ENCODE measurements around the gene ACP7. TPM values are rescaled to one million over a fixed set of nuclear protein-coding genes. Genes with fewer than 3 reads are reported as not detected.

Gene ACP7
- total and polyA plus RNA-seq, 2 donors (not counting 1 experiment from before 2014, with no cell fraction given), result not detected

DNA sequence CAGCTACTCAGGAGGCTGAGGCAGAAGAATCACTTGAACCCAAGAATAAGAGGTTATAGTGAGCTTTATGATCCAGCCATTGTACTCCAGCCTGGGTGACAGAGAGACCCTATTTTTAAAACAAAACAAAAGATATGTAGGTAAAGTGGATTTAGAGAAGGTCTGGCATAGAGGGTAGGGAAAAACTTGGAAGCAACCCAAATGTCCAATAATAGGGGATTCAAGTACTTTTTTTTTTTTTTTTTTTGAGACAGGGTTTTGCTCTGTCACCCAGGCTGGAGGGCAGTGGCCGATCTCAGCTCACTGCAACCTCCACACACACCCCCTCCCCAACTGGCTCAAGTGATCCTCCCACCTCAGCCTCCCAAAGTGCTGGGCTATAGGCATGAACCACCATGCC is 35.7 kb downstream of the ACP7 start:
- Histone ChIP-seq H4K20me1 (ENCODE audit: control insufficient read depth, extremely low read depth, insufficient read depth, low read length) (no peaks in the 10 kb centered on the region), H3K4me3 (replicated peaks in 1 of 4; ENCODE audit: control extremely low read depth in 1 of 4, insufficient read depth in 1 of 4, low read depth in 3 of 4, low read length in 4 of 4) (no peak overlapping the region), H3K9ac (ENCODE audit: insufficient read depth, low read length) (no peak overlapping the region), H3K27ac (ENCODE audit: insufficient read depth, low read length) (no peak overlapping the region), H3K9me3 (ENCODE audit: control insufficient read depth, insufficient read depth, low read depth, low read length) (no peaks in the 10 kb centered on the region), H2AFZ (ENCODE audit: low read length) (no peak overlapping the region), H3K4me1 (ENCODE audit: control insufficient read depth, extremely low read depth, insufficient read depth, low read length) (no peaks in the 10 kb centered on the region), H3K79me2 (ENCODE audit: control insufficient read depth, insufficient read depth, low read length) (no peaks in the 10 kb centered on the region), H3K27me3 (ENCODE audit: control insufficient read depth, insufficient read depth, low read length) (no peaks in the 10 kb centered on the region), H3K4me2 (ENCODE audit: extremely low read depth, insufficient read depth, low read length) (no peak overlapping the region), H3K36me3 (ENCODE audit: control insufficient read depth, insufficient read depth, low read length) (no peaks in the 10 kb centered on the region)
- no peak for TF ChIP-seq EZH2 (IDR thresholded peaks at IDR 0.05; ENCODE audit: low read length, missing control alignments)
- TF ChIP-seq, protein P1, sequence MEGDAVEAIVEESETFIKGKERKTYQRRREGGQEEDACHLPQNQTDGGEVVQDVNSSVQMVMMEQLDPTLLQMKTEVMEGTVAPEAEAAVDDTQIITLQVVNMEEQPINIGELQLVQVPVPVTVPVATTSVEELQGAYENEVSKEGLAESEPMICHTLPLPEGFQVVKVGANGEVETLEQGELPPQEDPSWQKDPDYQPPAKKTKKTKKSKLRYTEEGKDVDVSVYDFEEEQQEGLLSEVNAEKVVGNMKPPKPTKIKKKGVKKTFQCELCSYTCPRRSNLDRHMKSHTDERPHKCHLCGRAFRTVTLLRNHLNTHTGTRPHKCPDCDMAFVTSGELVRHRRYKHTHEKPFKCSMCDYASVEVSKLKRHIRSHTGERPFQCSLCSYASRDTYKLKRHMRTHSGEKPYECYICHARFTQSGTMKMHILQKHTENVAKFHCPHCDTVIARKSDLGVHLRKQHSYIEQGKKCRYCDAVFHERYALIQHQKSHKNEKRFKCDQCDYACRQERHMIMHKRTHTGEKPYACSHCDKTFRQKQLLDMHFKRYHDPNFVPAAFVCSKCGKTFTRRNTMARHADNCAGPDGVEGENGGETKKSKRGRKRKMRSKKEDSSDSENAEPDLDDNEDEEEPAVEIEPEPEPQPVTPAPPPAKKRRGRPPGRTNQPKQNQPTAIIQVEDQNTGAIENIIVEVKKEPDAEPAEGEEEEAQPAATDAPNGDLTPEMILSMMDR (conservative IDR thresholded peaks at IDR 0.05 in 1 of 2, IDR thresholded peaks at IDR 0.05 in 1 of 2; ENCODE audit: low read depth in 1 of 2, low read length in 2 of 2), result no peak
- DNase-seq (ENCODE audit: low read depth in 2 of 2), result no peak

DNA sequence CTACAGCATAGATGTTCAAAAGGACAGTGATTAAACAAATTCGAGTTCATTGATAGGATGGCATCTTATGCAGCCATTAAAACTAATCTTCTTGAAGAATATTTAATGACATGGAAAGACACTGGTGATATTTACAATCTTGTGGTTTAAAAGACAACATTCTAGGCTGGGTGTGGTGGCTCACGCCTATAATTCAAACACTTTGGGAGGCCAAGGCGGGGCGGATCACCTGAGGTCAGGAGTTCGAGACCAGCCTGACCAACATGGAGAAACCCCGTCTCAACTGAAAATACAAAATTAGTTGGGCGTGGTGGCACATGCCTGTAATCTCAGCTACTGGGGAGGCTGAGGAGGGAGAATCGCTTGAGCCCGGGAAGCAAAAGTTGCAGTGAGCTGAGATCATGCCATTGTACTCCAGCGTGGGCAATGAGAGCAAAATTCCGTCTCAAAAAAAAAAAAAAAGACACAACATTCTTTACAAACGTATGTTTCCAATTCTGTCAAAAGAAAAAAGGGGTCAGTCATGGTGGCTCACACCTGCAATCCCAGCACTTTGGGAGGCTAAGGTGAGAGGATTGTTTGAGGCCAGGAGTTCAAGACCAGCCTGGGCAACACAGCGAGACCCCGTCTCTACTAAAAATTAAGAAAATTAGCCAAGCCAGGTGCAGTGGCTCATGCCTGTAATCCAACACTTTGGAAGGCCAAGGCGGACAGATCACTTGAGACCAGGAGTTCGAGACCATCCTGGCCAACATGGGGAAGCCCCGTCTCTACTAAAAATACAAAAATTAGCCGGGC is 39.0 kb downstream of the ACP7 start:
- Histone ChIP-seq H3K27me3 (ENCODE audit: control insufficient read depth, insufficient read depth, low read length) (no peaks in the 10 kb centered on the region), H4K20me1 (ENCODE audit: control insufficient read depth, extremely low read depth, insufficient read depth, low read length) (no peaks in the 10 kb centered on the region), H3K4me1 (ENCODE audit: control insufficient read depth, extremely low read depth, insufficient read depth, low read length) (peaks cover 2% of the 10 kb centered on the region), H2AFZ (ENCODE audit: low read length) (no peak overlapping the region), H3K4me2 (ENCODE audit: extremely low read depth, insufficient read depth, low read length) (no peak overlapping the region), H3K9ac (ENCODE audit: insufficient read depth, low read length) (no peak overlapping the region), H3K79me2 (ENCODE audit: control insufficient read depth, insufficient read depth, low read length) (peaks cover 24% of the 10 kb centered on the region), H3K4me3 (replicated peaks in 1 of 4; ENCODE audit: control extremely low read depth in 1 of 4, insufficient read depth in 1 of 4, low read depth in 3 of 4, low read length in 4 of 4) (no peak overlapping the region), H3K9me3 (ENCODE audit: control insufficient read depth, insufficient read depth, low read depth, low read length) (no peaks in the 10 kb centered on the region), H3K36me3 (ENCODE audit: control insufficient read depth, insufficient read depth, low read length) (no peaks in the 10 kb centered on the region), H3K27ac (ENCODE audit: insufficient read depth, low read length) (no peak overlapping the region)
- TF ChIP-seq EZH2 (IDR thresholded peaks at IDR 0.05; ENCODE audit: low read length, missing control alignments), result no peak
- TF ChIP-seq, protein P1 (conservative IDR thresholded peaks at IDR 0.05 in 1 of 2, IDR thresholded peaks at IDR 0.05 in 1 of 2; ENCODE audit: low read depth in 1 of 2, low read length in 2 of 2), result no peak
- no peak for DNase-seq (ENCODE audit: low read depth in 2 of 2)

DNA sequence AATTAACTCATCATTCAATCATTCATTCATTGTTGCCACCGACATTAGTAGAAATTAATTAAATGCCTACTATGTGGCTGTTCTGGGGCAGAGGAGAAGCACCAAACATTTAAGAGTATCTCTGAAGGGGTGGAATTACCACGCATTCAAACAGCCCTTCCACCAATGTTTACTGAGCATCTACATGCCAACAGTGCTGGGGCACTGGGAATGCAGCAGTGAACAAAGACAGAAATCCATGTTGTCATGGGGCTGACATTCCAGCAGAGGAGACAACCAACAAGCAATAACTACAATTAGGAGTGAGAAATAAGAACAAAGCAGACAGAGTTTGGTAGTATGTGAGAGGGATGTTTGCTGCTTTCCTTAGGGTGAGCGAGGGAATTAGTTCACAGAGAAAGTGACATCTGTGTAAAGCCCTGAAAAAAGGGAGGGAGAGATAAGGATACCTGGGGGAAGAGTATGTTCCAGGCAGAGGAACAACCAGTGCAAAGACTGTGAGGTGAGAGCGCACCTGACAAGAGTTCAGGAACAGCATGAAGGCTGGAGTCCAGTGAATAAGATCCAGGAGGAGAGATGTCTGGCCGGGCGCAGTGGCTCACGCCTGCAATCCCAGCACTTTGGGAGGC is 40.1 kb downstream of the ACP7 start:
- TF ChIP-seq EZH2 (IDR thresholded peaks at IDR 0.05; ENCODE audit: low read length, missing control alignments), result no peak
- TF ChIP-seq, protein P1 (conservative IDR thresholded peaks at IDR 0.05 in 1 of 2, IDR thresholded peaks at IDR 0.05 in 1 of 2; ENCODE audit: low read depth in 1 of 2, low read length in 2 of 2), result no peak
- Histone ChIP-seq H3K36me3 (ENCODE audit: control insufficient read depth, insufficient read depth, low read length) (no peaks in the 10 kb centered on the region), H3K4me1 (ENCODE audit: control insufficient read depth, extremely low read depth, insufficient read depth, low read length) (peaks cover 2% of the 10 kb centered on the region), H3K79me2 (ENCODE audit: control insufficient read depth, insufficient read depth, low read length) (peaks cover 35% of the 10 kb centered on the region), H3K27me3 (ENCODE audit: control insufficient read depth, insufficient read depth, low read length) (no peaks in the 10 kb centered on the region), H3K4me2 (ENCODE audit: extremely low read depth, insufficient read depth, low read length) (no peak overlapping the region), H4K20me1 (ENCODE audit: control insufficient read depth, extremely low read depth, insufficient read depth, low read length) (no peaks in the 10 kb centered on the region), H3K27ac (ENCODE audit: insufficient read depth, low read length) (no peak overlapping the region), H3K4me3 (replicated peaks in 1 of 4; ENCODE audit: control extremely low read depth in 1 of 4, insufficient read depth in 1 of 4, low read depth in 3 of 4, low read length in 4 of 4) (no peak overlapping the region), H2AFZ (ENCODE audit: low read length) (peak overlapping the region; percentile 26), H3K9me3 (ENCODE audit: control insufficient read depth, insufficient read depth, low read depth, low read length) (no peaks in the 10 kb centered on the region), H3K9ac (ENCODE audit: insufficient read depth, low read length) (no peak overlapping the region)
- no peak for DNase-seq (ENCODE audit: low read depth in 2 of 2)

Measured in fibroblast of lung (primary cell).